WI38 (cell line): ENCODE results near the gene FCGR3A.
A peak's percentile ranks its signal among the peaks of the same experiment; 100 is the strongest.
"Not testable (repeated sequence)": the region's sequence is repeated elsewhere in the genome, so short reads cannot be mapped to it uniquely, and the experiment has no call there.

Experiments used
- H3K4me3 ChIP-seq: 2 replicates; pipeline ENCODE4 v1.5.1; 2011; ENCODE audit warnings: low read depth, mild to moderate bottlenecking, control low read depth, low read length

FCGR3A gene

DNA sequence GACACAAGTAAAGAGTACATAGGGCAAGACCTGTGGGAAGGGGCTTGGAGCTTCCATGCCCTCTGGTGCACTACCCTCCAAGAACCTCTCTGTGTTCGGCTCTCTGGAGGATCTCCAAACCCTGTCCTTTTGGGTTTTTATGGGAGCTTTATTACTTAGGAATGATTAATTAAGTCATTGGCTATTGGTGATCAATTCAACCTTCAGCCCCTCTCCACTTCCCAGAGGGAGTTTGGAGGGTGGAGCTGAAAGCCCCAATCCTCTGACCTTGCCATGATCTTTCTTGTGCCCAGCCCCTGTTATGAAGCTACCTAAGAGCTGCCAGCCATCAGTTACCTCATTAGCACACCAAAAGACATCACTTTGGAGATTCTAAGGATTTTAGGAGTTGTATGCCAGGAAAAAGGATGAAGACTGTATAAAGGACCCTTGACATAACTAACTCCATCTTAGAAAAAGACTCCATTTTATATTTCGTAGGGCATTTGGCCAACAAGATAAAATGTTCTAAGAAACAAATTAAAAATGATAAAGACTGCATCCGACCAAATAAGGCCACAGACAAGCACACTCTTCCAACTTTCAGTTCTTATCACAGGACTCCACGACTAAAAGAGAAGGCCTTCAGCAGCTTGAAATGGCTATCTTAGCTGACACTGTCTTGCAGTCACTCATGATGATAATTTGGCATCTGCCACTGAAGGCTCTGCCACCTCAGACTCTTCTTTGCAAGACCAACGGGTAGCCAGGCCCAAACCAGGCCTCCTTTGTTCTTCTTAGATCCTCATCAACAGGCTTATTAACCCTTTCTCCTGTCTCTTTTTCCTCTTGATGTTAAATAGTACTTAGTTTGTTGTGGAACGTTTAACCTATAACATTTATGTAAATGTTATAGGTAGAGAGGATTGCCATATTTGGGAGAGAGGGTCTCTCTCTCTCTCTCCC is 8.2 kb upstream of the FCGR3A start:
- not testable (repeated sequence) for H3K4me3 ChIP-seq

- H3K4me3 ChIP-seq = not testable (repeated sequence)
These were observed 7.4 kb upstream of the FCGR3A start for GRCh38 chr1:161556990-161557389.

DNA sequence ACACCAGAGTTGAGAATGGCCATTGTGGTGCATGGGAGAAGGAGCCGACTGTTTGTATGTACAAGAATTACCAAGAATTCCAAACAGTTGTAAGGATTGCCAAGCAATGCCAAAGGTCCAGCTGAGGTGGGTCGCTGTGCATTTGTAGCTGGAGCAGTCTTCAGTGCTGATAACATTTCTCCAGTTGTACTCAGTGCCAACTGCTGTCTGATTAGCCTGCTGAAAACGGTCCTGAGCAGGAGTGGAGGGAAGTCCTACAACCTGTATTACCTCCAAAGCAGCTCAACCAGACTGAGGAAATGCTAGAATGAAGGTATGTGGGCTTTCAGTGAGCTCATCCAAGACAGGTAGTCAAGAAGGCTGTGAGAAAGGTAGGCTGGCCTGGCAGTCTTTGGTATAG is 6.5 kb upstream of the FCGR3A start:
- not testable (repeated sequence) for H3K4me3 ChIP-seq

DNA sequence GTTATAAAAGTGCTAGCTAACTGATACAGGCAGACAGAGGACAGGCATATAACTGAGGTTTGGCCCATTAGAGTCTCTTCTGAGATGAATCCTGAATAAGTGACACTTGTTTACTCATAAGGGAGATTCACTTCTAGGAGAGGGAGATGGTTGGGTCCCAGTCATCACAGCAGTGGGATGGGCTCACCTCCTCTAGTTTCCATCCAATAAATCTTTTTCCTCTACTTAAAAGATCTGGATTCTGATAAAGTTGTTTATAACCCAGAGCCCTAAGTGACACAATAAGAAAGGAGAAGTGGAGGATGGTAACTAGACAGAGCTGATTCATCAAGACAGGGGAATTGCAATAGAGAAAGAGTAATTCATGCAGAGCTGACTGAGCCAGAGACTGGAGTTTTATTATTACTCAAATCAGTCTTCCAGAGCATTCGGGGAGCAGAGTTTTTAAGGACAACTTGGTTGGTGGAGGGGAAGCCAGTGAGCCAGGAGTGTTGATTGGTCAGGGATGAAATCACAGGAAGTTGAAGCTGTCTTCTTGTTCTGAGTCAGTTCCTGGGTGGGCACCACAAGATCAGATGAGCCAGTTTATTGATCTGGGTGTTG is 5.3 kb upstream of the FCGR3A start:
- H3K4me3 ChIP-seq = not testable (repeated sequence)

DNA sequence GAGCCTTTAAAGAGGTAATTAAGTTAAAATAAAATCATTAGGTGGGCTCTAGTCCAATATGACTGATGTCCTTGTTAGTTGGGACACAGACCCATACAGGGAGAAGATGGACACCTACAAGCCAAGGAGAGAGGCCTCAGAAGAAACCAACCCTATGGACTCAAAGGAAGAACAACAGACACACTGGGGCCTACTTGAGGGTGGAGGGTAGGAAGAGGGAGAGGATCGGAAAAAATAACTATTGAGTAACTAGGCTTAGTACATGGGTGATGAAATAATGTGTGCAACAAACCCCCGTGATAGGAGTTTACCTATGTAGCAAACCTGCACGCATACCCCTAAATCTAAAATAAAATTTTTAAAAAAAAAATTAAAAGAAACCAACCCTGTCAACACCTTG is 4.7 kb upstream of the FCGR3A start:
- not testable (repeated sequence) for H3K4me3 ChIP-seq

DNA sequence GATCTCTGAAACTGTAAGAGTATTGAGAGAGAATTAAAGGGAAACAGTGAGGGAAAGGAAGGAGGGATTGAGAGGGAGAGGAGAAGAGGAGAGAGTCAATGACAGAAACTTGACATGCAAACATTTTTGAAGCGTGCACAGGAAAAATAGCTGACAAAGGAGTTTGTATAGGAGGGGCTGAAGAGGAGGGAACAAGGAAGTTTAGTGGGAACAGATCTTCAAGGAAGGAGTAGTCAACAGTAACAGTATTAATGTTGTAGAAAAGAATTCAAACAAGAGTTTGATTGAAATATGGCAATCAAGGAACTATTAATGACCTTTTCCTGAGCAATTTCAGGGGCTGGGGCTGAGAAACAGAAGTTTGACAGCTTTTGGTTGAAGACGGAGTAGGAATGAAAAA is 4.0 kb upstream of the FCGR3A start:
- not testable (repeated sequence) for H3K4me3 ChIP-seq

DNA sequence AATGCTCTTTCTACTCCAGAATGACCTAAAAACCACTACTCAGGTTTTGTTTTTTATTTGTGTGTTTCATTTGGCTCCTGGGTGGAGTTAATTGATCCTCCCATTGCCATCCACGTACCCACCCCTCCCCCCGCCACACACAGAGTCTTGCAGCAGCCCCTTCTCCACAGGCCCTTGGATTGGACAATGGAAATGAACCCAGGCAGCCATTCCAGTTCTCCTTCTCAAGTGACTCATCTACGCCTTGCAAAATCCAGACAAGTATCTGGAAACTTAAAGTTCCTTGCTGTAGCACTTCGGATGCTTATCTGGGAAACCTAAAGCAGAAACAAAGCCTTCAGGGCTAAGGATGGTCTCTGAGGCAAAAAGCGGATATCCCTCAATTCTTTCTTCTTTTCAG is 1.3 kb upstream of the FCGR3A start:
- not testable (repeated sequence) for H3K4me3 ChIP-seq

DNA sequence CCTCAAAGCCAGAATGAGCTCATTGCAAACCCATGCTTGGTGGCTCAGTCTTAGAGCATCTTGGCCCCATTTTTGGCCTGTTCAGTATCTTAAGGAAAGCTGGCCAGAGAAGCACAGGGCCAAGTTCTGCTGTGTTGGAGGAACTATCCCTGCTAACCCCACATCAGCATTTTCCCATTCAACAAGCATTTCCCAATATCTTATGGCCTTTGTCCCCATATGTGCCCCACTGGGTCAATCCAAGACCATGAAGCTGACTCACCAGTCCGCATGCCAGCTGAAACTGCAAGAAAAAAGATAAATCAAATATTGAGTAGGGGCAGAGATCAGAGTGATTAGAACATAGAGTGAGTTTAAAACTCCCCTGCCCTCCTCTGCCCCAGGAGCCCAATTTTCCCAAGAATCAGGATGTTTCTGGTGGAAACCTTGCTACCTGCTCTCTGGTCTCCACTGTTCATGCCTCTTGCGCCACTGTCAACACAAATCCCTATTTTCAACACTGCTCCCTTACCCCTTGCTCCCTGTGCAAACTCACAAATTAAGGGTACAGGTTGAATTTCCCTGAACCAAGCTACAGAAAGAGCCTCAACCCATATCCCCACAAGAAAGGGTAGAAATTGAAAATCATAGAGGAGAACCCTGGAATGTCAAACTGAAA is 740 bp downstream of the FCGR3A start:
- H3K4me3 ChIP-seq = not testable (repeated sequence)

GRCh38 chr1:161547995-161548741 is 1.4 kb downstream of the FCGR3A start:
- not testable (repeated sequence) for H3K4me3 ChIP-seq

GRCh38 chr1:161545005-161545731 is 4.5 kb downstream of the FCGR3A start:
- not testable (repeated sequence) for H3K4me3 ChIP-seq

- not testable (repeated sequence) for H3K4me3 ChIP-seq
These were observed 6.5 kb downstream of the FCGR3A start for GRCh38 chr1:161543125-161543524.

DNA sequence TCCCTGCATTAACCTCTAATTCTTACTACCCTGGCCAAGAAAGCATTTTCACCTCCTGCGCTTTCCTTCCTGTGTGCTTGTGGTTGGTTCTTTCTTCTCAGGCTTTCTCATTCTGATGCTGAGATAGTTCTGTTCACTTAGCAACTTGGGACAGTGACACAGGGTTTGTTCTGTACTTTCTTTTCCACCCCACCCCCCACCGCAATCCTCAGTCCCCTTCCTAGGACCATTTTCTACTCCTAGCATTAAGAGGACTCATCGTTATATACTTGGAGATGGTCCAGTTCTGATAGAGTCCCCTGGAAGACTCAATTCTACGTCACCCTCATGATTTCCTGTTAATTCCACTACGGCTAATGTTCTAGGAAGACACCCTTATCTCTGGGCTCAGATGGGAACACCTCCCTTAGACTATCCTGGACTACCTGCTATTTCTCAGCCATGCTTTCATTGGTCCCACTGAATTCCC is 7.5 kb downstream of the FCGR3A start:
- not testable (repeated sequence) for H3K4me3 ChIP-seq

GRCh38 chr1:161540570-161540960 is 9.1 kb downstream of the FCGR3A start:
- not testable (repeated sequence) for H3K4me3 ChIP-seq

GRCh38 chr1:161539731-161540569 is 9.7 kb downstream of the FCGR3A start:
- peak overlapping the region; percentile 60 for H3K4me3 ChIP-seq

DNA sequence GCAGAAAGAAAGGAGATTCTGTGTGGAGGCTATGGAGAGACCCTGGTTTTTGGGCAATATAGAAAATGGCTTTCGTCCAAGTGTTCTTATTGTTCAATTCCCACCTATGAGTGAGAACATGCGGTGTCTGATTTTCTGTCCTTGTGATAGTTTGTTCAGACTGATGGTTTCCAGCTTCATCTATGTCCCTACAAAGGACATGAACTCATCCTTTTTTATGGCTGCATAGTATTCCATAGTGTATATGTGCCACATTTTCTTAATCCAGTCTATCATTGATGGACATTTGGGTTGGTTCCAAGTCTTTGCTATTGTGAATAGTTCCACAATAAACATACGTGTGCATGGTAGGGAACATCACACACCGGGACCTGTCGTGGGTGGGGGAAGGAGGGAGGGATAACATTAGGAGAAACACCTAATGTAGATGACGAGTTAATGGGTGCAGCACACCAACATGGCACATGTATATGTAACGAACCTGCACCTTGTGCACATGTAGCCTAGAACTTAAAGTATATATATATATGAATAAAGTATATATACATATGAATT is 10.6 kb downstream of the FCGR3A start:
- H3K4me3 ChIP-seq = not testable (repeated sequence)

- H3K4me3 ChIP-seq = not testable (repeated sequence)
These were observed 12.4 kb downstream of the FCGR3A start for GRCh38 chr1:161537068-161537669.

- not testable (repeated sequence) for H3K4me3 ChIP-seq
These were observed 16.7 kb downstream of the FCGR3A start for GRCh38 chr1:161532644-161533567.
